Tibial artery (tissue), 4 donors: ENCODE results near the gene EIF4E1B.
A peak's percentile ranks its signal among the peaks of the same experiment; 100 is the strongest.

Experiments
- DNase-seq, 2 donors: peaks; one replicate each; pipeline ENCODE4 v3.0.0-alpha.2; 2019
- H3K27ac ChIP-seq, 2 donors: fragments of 200-600 bp; sonication (generic) in 1 of 2; 1 replicate in 1 of 2; 2 replicates in 1 of 2; pipeline ENCODE4 v1.5.1; 2018 to 2019; ENCODE audit warnings: mild to moderate bottlenecking in 1 of 2
- H3K27me3 ChIP-seq, 2 donors: fragments of 200-600 bp; sonication (generic) in 1 of 2; one replicate each; pipeline versions ENCODE4 v1.5.1 to v1.6.0; 2016 to 2019
- H3K36me3 ChIP-seq, 3 donors: fragments of 200-600 bp; sonication (generic) in 2 of 3; one replicate each; pipeline ENCODE4 v1.5.1; 2016 to 2019; ENCODE audit warnings: mild to moderate bottlenecking in 2 of 3
- H3K4me1 ChIP-seq, 4 donors: fragments of 200-600 bp; sonication (generic) in 2 of 4; 1 replicate in 3 of 4; 2 replicates in 1 of 4; pipeline ENCODE4 v1.5.1; 2016 to 2019
- H3K4me3 ChIP-seq, 2 donors: fragments of 200-600 bp; sonication (generic) in 1 of 2; 1 replicate in 1 of 2; 2 replicates in 1 of 2; pipeline ENCODE4 v1.5.1; 2018 to 2019; ENCODE audit warnings: mild to moderate bottlenecking in 2 of 2
- H3K9me3 ChIP-seq, 3 donors: fragments of 200-600 bp; sonication (generic) in 1 of 3; one replicate each; pipeline ENCODE4 v1.5.1; 2016 to 2019
- intact Hi-C: fragments of 100-400 bp; cut with DNase I; formaldehyde crosslinking; loops from one replicate; pipeline ENCODE4 v1.15.0; 2023; ENCODE audit warnings: low total_unique reads
- TF ChIP-seq, protein P1 (sequence below), 2 experiments: fragments of 200-600 bp in 1 of 2; fragments of 450-650 bp in 1 of 2; IDR thresholded peaks; one replicate each; pipeline ENCODE4 v1.5.1; 2017 to 2019; ENCODE audit warnings: antibody characterized with exemption in 2 of 2, mild to moderate bottlenecking in 1 of 2, moderate library complexity in 1 of 2

Gene EIF4E1B

DNA sequence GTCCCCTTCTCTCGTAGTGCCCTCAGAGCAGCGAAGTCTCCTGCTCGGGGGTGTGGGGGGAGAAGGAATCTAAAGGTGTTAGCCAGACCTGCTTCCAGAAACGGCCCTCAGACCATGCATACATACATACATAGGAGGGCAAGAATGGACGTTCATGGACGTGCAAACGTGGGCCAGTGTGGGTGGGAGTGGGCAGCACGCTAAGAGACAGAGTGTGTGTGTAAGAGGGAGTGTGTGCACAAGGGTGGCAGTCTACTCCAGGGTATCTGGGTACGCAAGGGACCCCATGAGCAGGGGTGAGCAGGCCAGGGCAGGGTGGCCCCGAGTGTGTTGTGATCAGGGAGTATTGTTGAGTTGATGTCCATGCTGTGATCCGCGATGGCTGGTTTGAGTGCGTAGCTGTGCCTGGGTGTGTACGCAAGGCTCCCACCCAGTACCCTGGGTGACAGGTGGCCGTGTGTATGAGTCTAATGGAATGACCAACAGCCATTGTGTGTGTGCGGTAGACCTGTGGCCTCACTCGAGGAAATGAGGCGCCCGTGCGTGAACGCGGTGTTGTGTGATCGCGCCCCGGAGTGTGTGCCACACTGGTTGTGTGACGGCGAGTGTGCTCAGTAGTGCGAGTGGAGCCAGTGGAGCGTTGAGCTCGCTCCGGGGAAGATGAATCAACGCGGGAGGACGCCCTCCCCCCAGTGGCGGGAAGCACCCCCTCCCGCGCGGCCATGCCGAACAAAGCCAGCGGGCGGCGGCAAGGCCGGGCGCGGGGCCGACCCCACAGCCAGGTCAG is 21.3 kb upstream of the EIF4E1B start:
- no peak overlapping the region for H3K27ac ChIP-seq
- H3K36me3 ChIP-seq = no peaks in the 10 kb centered on the region
- H3K4me1 ChIP-seq = peaks cover 0 to 14% (median 11%) of the 10 kb centered on the region in 4 donors
- no peaks in the 10 kb centered on the region for H3K9me3 ChIP-seq
- H3K4me3 ChIP-seq = peak overlapping the region; percentile 45 to 62
- TF ChIP-seq, protein P1, sequence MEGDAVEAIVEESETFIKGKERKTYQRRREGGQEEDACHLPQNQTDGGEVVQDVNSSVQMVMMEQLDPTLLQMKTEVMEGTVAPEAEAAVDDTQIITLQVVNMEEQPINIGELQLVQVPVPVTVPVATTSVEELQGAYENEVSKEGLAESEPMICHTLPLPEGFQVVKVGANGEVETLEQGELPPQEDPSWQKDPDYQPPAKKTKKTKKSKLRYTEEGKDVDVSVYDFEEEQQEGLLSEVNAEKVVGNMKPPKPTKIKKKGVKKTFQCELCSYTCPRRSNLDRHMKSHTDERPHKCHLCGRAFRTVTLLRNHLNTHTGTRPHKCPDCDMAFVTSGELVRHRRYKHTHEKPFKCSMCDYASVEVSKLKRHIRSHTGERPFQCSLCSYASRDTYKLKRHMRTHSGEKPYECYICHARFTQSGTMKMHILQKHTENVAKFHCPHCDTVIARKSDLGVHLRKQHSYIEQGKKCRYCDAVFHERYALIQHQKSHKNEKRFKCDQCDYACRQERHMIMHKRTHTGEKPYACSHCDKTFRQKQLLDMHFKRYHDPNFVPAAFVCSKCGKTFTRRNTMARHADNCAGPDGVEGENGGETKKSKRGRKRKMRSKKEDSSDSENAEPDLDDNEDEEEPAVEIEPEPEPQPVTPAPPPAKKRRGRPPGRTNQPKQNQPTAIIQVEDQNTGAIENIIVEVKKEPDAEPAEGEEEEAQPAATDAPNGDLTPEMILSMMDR (IDR thresholded peaks at IDR 0.05) = no peak
- intact Hi-C loops = no loop called here
- peaks cover 0 to 81% of the 10 kb centered on the region in 2 donors for H3K27me3 ChIP-seq
- no peak for DNase-seq

DNA sequence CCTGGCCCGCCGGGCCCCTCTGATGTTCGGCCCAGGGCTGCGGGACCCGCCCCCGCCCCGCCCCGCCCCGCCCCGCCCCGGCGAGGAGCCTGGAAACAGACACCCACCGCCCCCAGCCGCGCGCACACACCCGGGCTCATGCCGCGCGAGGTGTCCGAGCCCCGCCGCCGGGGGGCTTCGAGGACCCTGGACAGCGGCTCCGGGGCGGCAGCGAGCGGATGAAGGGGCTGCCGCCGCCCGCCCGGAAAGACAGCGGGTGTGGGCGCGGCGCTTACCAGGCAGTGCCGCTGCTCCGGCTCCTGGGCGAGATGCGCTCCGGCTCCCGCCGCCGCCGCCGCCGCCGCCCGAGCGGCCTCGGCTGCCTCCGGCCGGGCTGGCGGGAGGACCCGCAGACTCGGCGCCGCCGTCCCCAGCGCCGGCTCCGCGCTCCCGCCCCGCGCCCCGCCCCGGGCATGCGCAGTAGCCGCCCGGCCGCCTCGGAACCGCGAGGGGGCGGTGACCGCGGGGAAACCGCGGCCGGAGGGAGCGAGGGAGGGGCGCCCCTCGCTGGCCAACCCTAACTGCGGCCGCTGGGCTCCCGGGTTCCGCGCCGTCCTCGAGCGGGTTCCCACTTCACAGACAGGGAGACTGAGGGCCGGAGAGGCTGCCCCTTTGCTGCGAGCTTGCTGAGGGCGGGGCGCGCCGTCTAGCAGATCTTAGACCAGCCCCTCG is 20.6 kb upstream of the EIF4E1B start, which contains the start of gene GPRIN1:
GPRIN1 (minus strand) TSS at position 433 of the 711 bp plus-strand sequence. CDS start 10,322 bp downstream, outside the sequence.
- DNase-seq = no peak
- Histone ChIP-seq H3K4me3 (peak within 1 kb of the TSS; percentile 45 to 62), H3K4me1 (peaks cover 0 to 14% (median 11%) of the 10 kb centered on the region in 4 donors), H3K27ac (no peak within 1 kb of the TSS), H3K9me3 (no peaks in the 10 kb centered on the region), H3K36me3 (no peaks in the 10 kb centered on the region), H3K27me3 (peaks cover 0 to 82% of the 10 kb centered on the region in 2 donors)
- TF ChIP-seq, protein P1 (IDR thresholded peaks at IDR 0.05) = no peak
- intact Hi-C loops = no loop called here

DNA sequence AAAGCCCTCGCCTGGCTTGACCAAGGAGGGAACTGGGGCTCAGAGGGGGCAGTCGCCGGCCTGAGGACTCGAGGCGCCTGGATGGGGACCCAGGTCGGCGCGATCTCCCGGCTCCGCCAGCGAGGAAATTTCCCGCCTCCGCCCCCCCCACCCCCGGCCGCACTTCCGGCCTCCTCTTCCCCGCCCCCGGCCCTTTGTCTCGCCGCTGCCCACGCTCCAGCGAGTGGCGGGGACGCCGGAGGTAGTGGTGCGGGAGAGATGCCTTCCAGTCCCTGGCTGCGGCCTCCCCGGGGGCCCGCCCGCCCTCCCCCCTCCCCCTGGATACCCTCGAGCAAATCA is 20.1 kb upstream of the EIF4E1B start:
- Histone ChIP-seq H3K27ac (no peak overlapping the region), H3K4me3 (peak overlapping the region; percentile 45 to 62), H3K4me1 (peaks cover 0 to 14% (median 11%) of the 10 kb centered on the region in 4 donors), H3K9me3 (no peaks in the 10 kb centered on the region), H3K27me3 (peaks cover 0 to 84% of the 10 kb centered on the region in 2 donors), H3K36me3 (no peaks in the 10 kb centered on the region)
- DNase-seq = no peak
- intact Hi-C loops = no loop called here
- TF ChIP-seq, protein P1 (IDR thresholded peaks at IDR 0.05) = no peak

DNA sequence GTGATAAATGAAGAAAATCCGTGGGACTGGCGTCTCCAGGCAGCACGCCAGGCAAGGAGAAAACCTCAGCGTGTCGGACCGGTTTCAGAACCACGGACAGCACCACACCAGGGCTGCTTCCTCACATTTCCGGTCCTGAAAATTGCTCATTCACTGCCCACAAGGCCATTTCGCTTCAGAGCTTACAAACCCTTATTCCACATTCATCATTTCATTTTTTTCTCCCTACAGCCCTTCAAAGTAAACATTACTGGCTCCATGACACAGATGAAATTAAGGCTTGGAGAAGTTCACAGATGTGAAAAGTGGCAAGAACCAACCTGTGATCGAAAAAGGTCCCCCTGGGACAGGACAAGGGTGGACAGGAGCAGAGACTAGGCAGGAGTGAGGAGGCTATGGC is 19.0 kb upstream of the EIF4E1B start:
- H3K36me3 ChIP-seq = no peaks in the 10 kb centered on the region
- TF ChIP-seq, protein P1 (IDR thresholded peaks at IDR 0.05) = no peak
- no peaks in the 10 kb centered on the region for H3K9me3 ChIP-seq
- peaks cover 0 to 14% (median 11%) of the 10 kb centered on the region in 4 donors for H3K4me1 ChIP-seq
- H3K4me3 ChIP-seq = no peak overlapping the region
- intact Hi-C loops = no loop called here
- peaks cover 0 to 89% of the 10 kb centered on the region in 2 donors for H3K27me3 ChIP-seq
- DNase-seq = peak; percentile 43 to 76
- H3K27ac ChIP-seq = no peak overlapping the region

DNA sequence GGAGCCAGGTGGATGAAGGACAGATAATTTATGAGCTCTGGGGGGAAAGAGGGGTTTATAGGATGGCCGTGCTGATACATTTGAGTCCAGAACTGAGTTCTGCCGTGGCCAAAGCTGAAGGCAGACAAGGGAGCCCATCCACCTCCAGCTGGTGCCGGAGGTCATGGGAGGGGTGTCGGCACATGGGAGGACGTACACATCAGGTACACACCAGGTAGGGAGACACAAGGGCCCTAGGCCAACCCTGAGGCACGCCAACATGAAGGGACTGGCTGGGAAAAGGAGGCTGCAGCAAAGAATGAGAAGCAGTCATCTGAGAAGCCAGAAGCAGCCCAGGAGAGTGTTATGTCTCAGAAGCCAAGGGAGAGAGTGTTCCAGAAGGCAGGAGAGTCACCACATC is 18.5 kb upstream of the EIF4E1B start:
- Histone ChIP-seq H3K9me3 (no peaks in the 10 kb centered on the region), H3K27ac (no peak overlapping the region), H3K27me3 (peaks cover 0 to 89% of the 10 kb centered on the region in 2 donors), H3K36me3 (no peaks in the 10 kb centered on the region), H3K4me1 (peaks cover 0 to 14% (median 11%) of the 10 kb centered on the region in 4 donors), H3K4me3 (no peak overlapping the region)
- intact Hi-C loops = no loop called here
- no peak for DNase-seq
- TF ChIP-seq, protein P1 (IDR thresholded peaks at IDR 0.05) = no peak
